Ovary (tissue), 3 donors: ENCODE results near the gene BCAM.

ENCODE experiments used
- CTCF ChIP-seq, 3 donors: fragments of 450-650 bp in 2 of 3; fragments of 200-600 bp in 1 of 3; IDR thresholded peaks; one replicate each; pipeline versions ENCODE4 v1.5.1 to v1.8.0; 2016 to 2022; ENCODE audit warnings: antibody characterized with exemption in 3 of 3, mild to moderate bottlenecking in 1 of 3
- EP300 ChIP-seq: sonication (generic); formaldehyde crosslinking; IDR thresholded peaks from one replicate; pipeline ENCODE4 v1.6.1; 2017; ENCODE audit warnings: antibody characterized with exemption
- POLR2A ChIP-seq: fragments of 450-650 bp; IDR thresholded peaks from one replicate; pipeline ENCODE4 v1.6.1; 2017; ENCODE audit warnings: antibody characterized with exemption, mild to moderate bottlenecking, moderate library complexity
- donor health status: DM: no; HTN: no; CAD: no.

DNA sequence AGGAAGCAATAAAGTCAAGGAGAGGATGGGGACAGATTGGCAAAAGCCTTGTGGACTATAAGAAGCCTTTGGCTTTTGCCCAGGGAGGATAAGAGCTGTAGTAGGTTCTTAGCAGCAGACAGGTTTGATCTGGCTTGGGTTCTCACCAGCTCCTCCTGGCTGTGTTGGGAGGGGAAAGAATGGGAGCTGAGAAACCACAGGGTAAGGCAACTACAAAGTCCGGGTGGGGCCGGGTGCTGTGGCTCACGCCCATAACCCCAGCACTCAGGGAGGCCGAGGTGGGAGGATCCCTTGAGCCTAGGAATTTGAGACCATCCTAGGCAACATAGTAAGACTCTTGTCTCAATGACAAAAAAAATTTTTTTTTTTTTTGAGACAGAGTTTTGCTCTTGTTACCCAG, 57.8 kb downstream of the BCAM start:
- no peak for TF ChIP-seq CTCF (IDR thresholded peaks at IDR 0.05)
- TF ChIP-seq POLR2A = no peak
- TF ChIP-seq EP300 = no peak
